GM21619 (cell line): ENCODE results near the gene WNT11.
"Not testable (repeated sequence)": the region's sequence is repeated elsewhere in the genome, so short reads cannot be mapped to it uniquely, and the experiment has no call there.

Experiments
- ATAC-seq: cut with Tn5 transposase; IDR thresholded peaks from one replicate; pipeline ENCODE4 v1.9.1; 2021; ENCODE audit not compliant: unreplicated experiment

Gene WNT11

GRCh38 chr11:76203131-76203925 lies 3.0 kb downstream of the WNT11 start:
- ATAC-seq: no peak

- no peak for ATAC-seq
Measured at GRCh38 chr11:76201672-76202412, 4.5 kb downstream of the WNT11 start.

- no peak for ATAC-seq
Measured at GRCh38 chr11:76201056-76201455, 5.2 kb downstream of the WNT11 start.

GRCh38 chr11:76200006-76200940 lies 6.0 kb downstream of the WNT11 start:
- no peak for ATAC-seq

- ATAC-seq: not testable (repeated sequence)
Measured at GRCh38 chr11:76198691-76199090, 7.6 kb downstream of the WNT11 start.

GRCh38 chr11:76197941-76198640 lies 8.2 kb downstream of the WNT11 start:
- ATAC-seq: no peak

- ATAC-seq: no peak
Measured at GRCh38 chr11:76197332-76197731, 9.0 kb downstream of the WNT11 start.

GRCh38 chr11:76196849-76197248 lies 9.5 kb downstream of the WNT11 start:
- no peak for ATAC-seq

GRCh38 chr11:76194872-76195668 lies 11.2 kb downstream of the WNT11 start:
- ATAC-seq: no peak

- no peak for ATAC-seq
Measured at GRCh38 chr11:76193219-76193618, 13.1 kb downstream of the WNT11 start.

- ATAC-seq: no peak
Measured at GRCh38 chr11:76190376-76190775, 15.9 kb downstream of the WNT11 start.

- no peak for ATAC-seq
Measured at GRCh38 chr11:76189682-76190081, 16.6 kb downstream of the WNT11 start.

GRCh38 chr11:76188873-76189272 lies 17.4 kb downstream of the WNT11 start:
- no peak for ATAC-seq

GRCh38 chr11:76186776-76187279 lies 19.5 kb downstream of the WNT11 start:
- no peak for ATAC-seq

- ATAC-seq: no peak
Measured at GRCh38 chr11:76185931-76186401, 20.3 kb downstream of the WNT11 start.

- ATAC-seq: no peak
Measured at GRCh38 chr11:76185511-76185910, 20.8 kb downstream of the WNT11 start.

GRCh38 chr11:76184551-76184993 lies 21.7 kb downstream of the WNT11 start:
- no peak for ATAC-seq

GRCh38 chr11:76181371-76181770 lies 24.9 kb downstream of the WNT11 start:
- ATAC-seq: no peak

GRCh38 chr11:76179147-76179546 lies 27.2 kb downstream of the WNT11 start:
- no peak for ATAC-seq
